GM12801 (cell line): Measurements from ENCODE around the gene MAP3K8.

Experiments
- CTCF ChIP-seq: IDR thresholded peaks from one replicate; pipeline ENCODE4 v1.5.1; 2011; ENCODE audit warnings: control low read depth; ENCODE audit not compliant: insufficient read length; ENCODE audit errors: extremely low read depth

Gene MAP3K8

GRCh38 chr10:30467651-30468338 lies 33.8 kb downstream of the MAP3K8 start:
- no peak for TF ChIP-seq CTCF

- TF ChIP-seq CTCF: no peak
Measured at GRCh38 chr10:30472414-30473155, 38.6 kb downstream of the MAP3K8 start.

DNA sequence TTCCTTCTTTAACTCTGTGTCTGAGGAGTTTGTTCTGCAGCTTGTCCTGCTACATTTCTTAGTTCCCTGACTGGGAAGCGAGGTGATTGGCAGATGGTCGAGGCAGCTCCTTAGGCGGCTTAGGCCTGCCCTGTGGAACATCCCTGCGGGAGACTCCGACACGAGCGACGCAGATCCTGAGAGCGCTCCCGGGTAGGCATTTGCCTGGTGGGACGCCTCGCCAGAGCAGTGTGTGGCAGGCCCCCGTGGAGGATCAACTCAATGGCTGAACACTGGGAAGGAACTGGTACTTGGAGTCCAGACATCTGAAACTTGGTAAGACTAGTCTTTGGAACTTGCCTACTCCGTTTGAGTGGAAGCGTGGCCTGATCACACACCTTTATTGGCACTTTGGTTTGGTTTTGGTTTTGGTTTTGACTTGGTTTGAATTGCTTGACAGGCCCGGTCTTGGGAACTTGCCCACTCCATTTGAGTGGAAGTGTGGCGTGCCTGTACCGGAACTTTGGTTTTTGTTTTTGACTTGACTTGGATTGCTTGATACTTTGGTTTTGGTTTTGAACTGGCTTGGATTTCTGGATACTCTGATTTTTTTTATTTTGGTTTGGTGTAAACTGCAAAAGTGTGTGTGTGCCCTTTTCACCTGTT lies 42.6 kb downstream of the MAP3K8 start:
- TF ChIP-seq CTCF: no peak

- TF ChIP-seq CTCF: no peak
Measured at GRCh38 chr10:30481603-30482002, 47.6 kb downstream of the MAP3K8 start.

DNA sequence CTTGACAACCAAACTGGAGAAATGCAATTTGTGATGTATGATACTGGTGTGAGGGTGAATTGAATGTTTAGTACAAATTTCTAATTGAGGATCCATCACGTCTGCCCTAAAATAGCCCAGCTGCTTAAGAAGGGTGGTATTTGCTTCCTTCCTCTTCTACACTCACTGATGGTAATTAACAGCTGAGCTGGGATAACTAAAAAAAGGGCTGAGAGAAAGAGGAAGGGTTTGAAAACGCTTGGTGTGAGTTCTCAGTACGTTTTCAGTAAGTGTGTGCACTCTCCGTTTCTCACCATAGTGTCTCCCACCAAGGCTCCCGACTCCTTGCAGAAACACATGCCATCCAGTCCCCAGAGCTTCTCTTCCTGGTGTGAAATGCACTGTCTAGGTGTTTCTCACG lies 54.3 kb downstream of the MAP3K8 start:
- no peak for TF ChIP-seq CTCF

DNA sequence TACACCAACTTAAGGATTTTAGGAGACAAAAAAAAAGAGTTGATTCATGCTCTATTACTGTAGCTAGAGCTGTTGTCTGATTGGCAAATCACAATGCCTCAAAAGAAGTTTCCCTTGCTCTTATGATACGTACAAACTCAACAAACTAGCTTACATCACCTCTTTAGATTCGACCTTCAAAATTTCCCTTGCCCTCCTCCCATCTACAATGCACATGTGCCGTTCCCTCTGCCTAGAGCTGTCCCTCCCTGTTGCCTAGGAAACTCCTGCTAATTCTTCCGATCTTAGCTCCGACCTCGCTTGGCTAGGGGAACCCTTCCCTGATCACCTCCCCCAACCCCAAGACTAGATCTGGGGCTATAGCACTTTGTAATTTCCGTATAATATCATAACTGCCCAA lies 55.4 kb downstream of the MAP3K8 start:
- no peak for TF ChIP-seq CTCF

DNA sequence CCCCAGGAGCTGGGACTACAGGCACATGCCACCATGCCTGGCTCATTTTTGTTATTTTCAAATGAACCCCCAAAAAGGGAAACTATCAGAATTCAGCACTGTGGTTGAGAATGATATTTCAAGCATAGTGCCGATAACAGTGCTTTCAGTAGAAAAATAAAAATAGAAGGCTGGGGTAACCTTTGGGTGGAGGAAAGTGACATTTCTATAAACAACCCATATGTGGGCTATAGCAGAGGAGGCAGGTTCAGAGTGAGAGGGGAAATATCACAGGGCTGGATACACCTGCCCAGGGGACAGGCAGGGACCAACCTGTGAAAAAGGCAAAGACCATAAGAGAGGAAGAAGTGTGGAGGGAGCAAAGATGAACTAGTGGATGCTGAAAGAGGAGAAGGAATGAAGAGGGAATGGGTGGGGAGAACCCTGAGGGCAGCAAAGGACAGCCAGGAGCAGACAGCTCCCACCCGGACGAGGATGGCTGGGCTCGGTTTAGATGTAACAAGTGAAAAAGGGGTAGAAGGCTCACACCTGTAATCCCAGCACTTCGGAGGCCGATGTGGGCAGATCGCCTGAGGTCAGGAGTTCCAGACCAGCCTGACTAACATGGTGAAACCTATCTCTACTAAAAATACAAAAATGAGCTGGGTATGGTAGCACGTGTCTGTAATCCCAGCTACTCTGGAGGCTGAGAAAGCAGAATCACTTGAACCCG lies 56.5 kb downstream of the MAP3K8 start:
- TF ChIP-seq CTCF: no peak
